Measurements from ENCODE around the gene TYROBP. TPM values are rescaled to one million over a fixed set of nuclear protein-coding genes. Genes with fewer than 3 reads are reported as not detected.

TYROBP gene
- total RNA-seq, 1 donor from 2014 or later = 31.5 TPM

DNA sequence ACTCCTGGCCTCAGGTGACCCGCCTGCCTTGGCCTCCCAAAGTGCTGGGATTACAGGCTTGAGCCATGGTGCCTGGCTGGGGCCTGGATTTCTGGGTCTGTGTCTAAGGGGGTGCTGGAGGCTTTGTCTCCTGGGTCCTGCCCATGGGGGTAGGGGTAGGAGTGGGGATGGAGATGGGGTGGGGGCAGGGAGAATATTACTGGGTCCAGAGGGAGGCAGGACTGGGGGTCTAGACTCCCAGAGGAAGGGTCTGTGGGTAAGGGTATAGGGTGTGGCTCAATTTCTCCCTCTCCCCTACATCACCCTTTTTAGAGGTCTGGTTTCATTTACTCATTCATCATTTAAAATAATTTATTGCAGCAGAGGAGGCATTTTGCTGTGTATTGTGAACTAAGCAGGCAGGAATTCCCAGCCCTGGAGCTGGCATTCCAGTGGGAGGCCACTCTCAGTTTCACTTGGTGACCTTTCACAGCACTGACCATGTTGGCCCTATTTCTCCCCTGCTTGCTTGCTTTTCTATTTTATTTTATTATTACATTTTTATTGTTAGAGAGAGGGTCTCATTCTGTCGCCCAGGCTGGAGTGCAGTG lies 6.9 kb downstream of the TYROBP start:
- peaks cover 3 to 10% of the 10 kb centered on the region in 2 donors for H3K4me1 ChIP-seq
- H3K4me3 ChIP-seq = peak overlapping the region in 1 of 2 donors; percentile 76
- H3K27me3 ChIP-seq = no peaks in the 10 kb centered on the region
- intact Hi-C loops (cut with DNase I) = no loop called here
- H3K27ac ChIP-seq = peak overlapping the region; percentile 54 to 76
- TF ChIP-seq, protein P1, sequence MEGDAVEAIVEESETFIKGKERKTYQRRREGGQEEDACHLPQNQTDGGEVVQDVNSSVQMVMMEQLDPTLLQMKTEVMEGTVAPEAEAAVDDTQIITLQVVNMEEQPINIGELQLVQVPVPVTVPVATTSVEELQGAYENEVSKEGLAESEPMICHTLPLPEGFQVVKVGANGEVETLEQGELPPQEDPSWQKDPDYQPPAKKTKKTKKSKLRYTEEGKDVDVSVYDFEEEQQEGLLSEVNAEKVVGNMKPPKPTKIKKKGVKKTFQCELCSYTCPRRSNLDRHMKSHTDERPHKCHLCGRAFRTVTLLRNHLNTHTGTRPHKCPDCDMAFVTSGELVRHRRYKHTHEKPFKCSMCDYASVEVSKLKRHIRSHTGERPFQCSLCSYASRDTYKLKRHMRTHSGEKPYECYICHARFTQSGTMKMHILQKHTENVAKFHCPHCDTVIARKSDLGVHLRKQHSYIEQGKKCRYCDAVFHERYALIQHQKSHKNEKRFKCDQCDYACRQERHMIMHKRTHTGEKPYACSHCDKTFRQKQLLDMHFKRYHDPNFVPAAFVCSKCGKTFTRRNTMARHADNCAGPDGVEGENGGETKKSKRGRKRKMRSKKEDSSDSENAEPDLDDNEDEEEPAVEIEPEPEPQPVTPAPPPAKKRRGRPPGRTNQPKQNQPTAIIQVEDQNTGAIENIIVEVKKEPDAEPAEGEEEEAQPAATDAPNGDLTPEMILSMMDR (IDR thresholded peaks at IDR 0.05) = no peak
- no peaks in the 10 kb centered on the region for H3K9me3 ChIP-seq
- peaks cover 7 to 8% of the 10 kb centered on the region in 2 donors for H3K36me3 ChIP-seq
- DNase-seq (ENCODE audit: low spot score in 2 of 2) = no peak

DNA sequence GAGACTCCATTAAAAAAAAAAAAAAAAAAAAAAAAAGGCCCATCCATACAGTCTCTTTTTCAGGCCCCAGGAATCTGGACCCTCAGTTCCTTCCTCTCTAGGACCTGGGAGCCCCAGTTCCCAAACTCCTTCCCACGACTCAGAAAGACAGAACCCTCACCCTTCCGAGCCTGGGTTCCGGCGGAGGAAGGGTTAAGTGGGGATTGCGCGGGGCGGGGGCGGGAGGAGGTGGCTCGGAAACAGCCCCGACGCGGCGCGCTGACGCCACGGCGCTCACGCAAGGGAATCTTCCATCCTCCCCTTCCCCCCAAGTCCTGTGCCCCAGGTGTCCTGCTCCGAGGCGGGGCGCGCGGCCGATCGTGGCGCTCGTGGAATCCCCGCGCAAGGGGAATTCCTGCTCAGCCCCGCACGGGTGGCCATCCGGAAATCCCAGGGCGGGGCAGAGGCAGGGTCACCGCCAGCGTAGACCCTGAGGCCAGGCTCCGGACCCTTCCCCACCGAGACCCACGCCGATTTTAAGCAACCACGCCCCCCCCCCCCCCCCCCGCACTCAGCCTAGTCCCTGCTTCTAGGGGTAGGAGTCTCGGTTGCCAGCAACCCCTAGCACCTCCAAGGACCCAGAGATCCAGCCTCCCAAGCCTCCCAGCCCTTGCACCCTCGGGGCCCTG lies 8.4 kb downstream of the TYROBP start:
- peaks cover 11 to 21% of the 10 kb centered on the region in 2 donors for H3K36me3 ChIP-seq
- intact Hi-C loops (cut with DNase I) = loop anchor here (1.0 to 10.0 kb wide), 2 partner anchors 32 to 125 kb away; partner anchors contain the start of gene ARHGAP33
- peaks cover 3 to 10% of the 10 kb centered on the region in 2 donors for H3K4me1 ChIP-seq
- no peaks in the 10 kb centered on the region for H3K27me3 ChIP-seq
- H3K27ac ChIP-seq = peak overlapping the region; percentile 74 to 76
- TF ChIP-seq, protein P1 (IDR thresholded peaks at IDR 0.05) = no peak
- peak in 1 of 2 donors; percentile 84 for DNase-seq (ENCODE audit: low spot score in 2 of 2)
- H3K4me3 ChIP-seq = peak overlapping the region; percentile 76 to 84
- H3K9me3 ChIP-seq = no peaks in the 10 kb centered on the region

DNA sequence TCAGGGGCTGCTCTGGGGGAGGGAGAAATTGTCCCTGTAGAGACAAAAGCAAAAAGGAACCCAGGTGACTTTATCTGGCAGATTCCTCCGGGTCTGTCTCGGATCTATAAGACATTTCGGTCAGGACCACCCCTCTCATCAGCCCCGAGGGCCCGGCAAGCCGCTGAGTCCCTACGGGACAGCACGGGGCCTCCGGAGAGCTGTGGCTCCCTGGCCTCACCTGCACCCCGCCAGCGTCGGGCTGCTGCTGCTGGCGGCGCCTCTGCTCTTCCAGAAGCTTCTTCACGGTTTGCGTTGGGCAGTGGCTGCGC lies 9.6 kb downstream of the TYROBP start:
- H3K9me3 ChIP-seq = no peaks in the 10 kb centered on the region
- peaks cover 3 to 10% of the 10 kb centered on the region in 2 donors for H3K4me1 ChIP-seq
- H3K4me3 ChIP-seq = peak overlapping the region; percentile 76 to 84
- TF ChIP-seq, protein P1 (IDR thresholded peaks at IDR 0.05) = no peak
- peak overlapping the region; percentile 74 to 76 for H3K27ac ChIP-seq
- intact Hi-C loops (cut with DNase I) = loop anchor here (10.0 kb wide), 1 partner anchor 124 kb away; the partner anchor contains the start of gene ARHGAP33
- H3K36me3 ChIP-seq = peaks cover 11 to 32% of the 10 kb centered on the region in 2 donors
- no peak for DNase-seq (ENCODE audit: low spot score in 2 of 2)
- H3K27me3 ChIP-seq = no peaks in the 10 kb centered on the region

- no peak for DNase-seq (ENCODE audit: low spot score in 2 of 2)
- intact Hi-C loops (cut with DNase I) = loop anchor here (10.0 kb wide), 1 partner anchor 123 kb away; the partner anchor contains the start of gene ARHGAP33
- Histone ChIP-seq H3K27me3 (no peaks in the 10 kb centered on the region), H3K36me3 (peaks cover 15 to 38% of the 10 kb centered on the region in 2 donors), H3K4me3 (peak overlapping the region; percentile 76 to 84), H3K27ac (peak overlapping the region; percentile 74 to 76), H3K4me1 (peaks cover 3 to 10% of the 10 kb centered on the region in 2 donors), H3K9me3 (no peaks in the 10 kb centered on the region)
- TF ChIP-seq, protein P1 (IDR thresholded peaks at IDR 0.05) = no peak
These were observed 10.2 kb downstream of the TYROBP start for GRCh38 chr19:35897706-35898451.

DNA sequence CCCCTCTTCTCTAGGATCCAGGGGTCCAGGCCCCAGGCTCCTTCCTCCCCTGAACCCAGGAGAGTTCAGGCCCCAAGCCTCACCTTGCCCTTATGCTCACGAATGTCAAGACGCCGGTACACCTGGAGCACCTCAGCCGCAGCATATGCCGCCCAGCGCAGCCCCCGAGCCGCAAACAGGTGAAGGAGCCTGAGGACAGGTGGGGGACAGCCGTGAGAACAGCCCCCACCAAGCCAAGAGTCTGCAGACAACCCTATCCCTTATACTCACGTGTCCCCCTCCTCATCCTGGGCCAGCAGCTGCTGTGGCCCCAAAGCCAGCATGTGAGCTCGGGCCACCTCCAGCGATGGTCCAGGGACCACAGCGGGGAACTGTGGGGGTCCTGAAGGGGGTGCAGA lies 11.5 kb downstream of the TYROBP start:
- intact Hi-C loops (cut with DNase I) = loop anchor here (10.0 kb wide), 1 partner anchor 122 kb away; the partner anchor contains the start of gene ARHGAP33
- Histone ChIP-seq H3K4me3 (no peak overlapping the region), H3K27ac (no peak overlapping the region), H3K4me1 (peaks cover 3 to 10% of the 10 kb centered on the region in 2 donors), H3K9me3 (no peaks in the 10 kb centered on the region), H3K36me3 (peaks cover 15 to 44% of the 10 kb centered on the region in 2 donors), H3K27me3 (no peaks in the 10 kb centered on the region)
- TF ChIP-seq, protein P1 (IDR thresholded peaks at IDR 0.05) = no peak
- no peak for DNase-seq (ENCODE audit: low spot score in 2 of 2)
